ENCODE data around the gene STK25.
"Not testable (repeated sequence)": the region's sequence is repeated elsewhere in the genome, so short reads cannot be mapped to it uniquely, and the experiment has no call there.

STK25 gene

GRCh38 chr2:241539616-241540374 is 31.4 kb upstream of the STK25 start:
- no peak for DNase-seq (ENCODE audit: low spot score)

DNA sequence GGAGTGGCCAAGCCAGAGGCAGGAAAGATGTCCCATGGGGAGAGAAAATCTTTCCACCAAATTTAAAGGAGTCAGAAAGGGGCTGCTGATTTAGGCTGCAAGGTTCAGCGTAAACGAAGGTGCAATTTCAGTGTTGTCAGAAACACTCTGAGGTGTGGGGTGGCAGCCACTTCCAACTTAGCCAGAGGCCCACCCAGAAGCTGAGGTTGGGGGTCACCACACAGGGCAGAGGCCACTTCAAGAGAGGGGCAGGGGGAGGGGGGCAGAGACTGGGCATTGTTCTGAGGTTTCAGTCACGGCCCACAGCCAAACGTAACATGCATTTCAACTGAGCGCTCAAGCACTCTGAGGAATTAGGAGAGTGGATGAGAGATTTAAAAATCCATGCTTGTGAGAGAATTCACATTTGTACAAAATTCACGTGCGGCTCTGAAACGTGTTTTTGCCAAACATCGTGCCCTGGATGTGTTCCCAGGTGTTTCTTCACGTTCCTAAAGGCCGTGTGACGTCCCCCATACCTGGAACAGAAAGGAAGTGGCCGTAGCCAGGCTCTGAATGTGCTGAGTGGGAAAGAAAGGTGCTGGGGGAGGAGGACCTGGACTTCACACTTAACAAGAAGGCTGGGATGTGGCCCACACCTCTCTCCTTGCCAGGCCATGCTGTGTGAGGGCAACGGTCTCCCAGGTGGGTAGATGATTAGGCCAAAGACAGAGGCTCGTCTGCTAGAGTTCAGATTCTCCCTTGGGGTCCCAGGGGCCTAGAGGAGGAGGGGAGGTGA is 30.6 kb upstream of the STK25 start:
- DNase-seq (ENCODE audit: low spot score): no peak

- DNase-seq (ENCODE audit: low spot score): no peak
These were observed 27.7 kb upstream of the STK25 start for GRCh38 chr2:241535871-241536655.

DNA sequence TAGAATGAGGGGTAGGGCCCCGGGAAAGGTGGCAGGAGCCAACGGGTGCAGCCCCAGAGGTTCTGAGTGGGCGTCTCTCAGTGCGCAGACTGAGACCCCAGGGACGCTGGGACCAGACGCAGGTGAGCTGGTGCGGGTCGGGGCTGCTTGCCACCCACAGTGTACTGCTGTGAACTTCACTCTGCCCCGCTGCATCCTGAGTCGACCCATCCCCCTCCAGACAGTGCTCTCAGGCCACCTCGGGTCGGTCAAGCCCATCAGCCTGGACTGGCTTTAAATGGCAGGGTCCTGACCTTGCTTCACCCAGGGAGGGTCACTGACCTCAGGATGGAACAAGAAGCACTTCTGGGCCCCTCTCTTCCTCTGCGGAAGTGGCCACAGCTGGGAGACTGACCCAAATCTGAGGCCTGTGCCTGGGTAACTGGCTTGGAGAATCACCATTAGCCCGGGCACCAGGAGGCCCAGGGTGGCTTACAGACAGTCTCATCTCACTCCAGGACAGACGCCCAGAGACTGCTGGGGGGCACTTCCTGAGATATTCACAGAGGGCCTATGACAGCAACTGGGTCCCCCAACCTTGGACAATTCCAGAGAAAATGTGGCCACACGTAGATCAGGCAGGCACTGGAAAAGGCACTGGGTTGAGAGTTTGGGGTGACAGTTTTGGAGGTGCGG is 26.5 kb upstream of the STK25 start:
- DNase-seq (ENCODE audit: low spot score): no peak

DNA sequence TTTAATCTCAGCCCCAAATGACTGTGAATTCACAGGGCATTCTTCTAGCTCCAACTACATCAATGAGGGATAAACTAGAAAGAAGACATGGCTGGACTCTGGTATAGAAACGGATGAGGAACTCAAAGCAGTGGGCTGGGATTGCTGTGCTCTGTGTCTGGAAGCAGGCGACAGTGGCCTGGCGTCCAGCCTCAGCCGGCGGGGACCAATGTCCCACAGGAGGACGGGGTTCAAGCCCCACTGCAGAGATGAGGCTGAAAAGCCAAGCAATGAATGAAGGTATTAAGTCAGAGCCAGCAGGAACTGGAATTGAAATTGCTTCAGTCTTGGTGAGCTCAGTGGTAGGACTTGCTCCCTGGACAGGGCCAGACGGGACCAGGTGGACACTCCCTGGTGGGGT is 25.9 kb upstream of the STK25 start:
- no peak for DNase-seq (ENCODE audit: low spot score)

DNA sequence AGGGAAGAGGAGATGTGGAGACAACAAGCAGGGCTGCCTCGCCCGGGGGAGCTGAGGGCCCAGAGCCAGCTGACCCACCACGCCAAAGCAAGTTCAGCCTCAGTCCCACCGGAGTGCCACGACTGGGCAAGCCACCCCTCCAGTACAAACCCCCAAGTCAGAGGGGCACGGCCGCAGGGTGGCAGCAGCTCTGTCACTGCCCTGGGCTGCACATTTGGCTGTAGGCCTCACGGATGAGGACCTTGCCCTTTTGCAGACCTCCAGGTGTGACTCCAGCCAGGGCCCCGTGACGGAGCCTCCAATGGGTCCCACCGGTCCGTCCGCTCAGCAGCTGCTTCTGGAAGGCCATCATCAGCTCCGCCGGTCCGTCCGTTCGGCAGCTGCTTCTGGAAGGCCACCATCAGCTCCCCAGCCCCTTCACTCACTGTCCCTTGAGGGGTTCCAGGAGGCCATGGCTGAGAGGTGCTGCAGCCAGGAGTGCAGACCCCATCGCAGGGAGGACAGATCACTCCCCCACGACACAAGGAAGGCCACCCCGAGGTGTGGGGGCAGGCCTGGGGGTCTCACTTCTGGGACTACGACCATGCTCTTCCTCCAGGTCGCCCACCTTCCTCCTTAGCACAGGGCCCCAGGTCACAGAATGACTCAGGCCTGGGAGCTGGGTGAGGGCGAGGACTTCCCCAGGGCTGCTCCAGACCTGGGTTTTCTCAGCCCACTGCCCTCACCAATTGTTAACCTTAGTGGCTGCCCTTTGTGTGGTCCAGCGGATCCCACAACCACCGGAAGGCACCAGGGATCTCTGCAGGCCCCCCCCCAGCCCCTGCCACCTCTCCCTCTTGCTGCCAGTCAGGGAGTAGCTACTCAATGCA is 24.6 kb upstream of the STK25 start:
- DNase-seq (ENCODE audit: low spot score): no peak

DNA sequence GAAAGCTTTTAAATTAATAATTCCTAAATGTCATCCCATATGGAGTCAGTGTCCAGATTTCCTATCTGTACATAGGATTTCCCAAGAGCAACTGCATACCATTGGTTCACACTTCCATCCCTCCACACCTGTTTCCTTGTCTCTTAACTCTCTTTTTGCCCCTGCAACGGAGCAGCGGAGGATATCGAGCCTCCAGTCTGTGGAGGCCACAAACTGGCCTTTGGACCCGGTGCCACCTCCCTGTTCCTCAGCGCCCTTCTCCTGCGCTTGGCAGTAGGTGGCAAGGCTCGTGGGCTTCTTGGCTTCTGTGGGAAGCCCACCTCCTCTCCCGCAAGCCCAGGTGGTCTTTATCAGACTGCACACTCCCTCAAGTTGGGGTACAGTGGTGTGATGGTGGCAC is 23.8 kb upstream of the STK25 start:
- DNase-seq (ENCODE audit: low spot score): no peak

- no peak for DNase-seq (ENCODE audit: low spot score)
These were observed 22.9 kb upstream of the STK25 start for GRCh38 chr2:241531161-241531722.

DNA sequence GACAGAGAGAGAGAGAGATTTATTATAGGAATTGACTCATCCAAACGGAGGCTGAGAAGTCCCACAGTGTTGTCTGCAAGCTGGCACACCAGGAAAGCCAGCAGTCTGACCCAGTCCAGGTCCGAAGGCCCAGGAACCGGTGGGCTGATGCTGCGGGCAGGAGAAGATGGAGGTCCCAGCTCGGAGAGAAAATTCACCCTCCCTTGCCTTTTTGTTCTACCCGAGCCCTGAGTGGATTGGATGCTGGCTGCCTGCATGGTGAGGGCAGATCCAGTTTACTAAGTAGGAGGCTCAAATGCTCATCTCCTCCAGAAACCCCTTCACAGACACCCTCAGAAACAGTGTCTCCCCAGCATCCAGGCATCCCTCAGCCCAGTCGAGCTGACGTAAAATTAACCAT is 22.2 kb upstream of the STK25 start:
- no peak for DNase-seq (ENCODE audit: low spot score)

DNA sequence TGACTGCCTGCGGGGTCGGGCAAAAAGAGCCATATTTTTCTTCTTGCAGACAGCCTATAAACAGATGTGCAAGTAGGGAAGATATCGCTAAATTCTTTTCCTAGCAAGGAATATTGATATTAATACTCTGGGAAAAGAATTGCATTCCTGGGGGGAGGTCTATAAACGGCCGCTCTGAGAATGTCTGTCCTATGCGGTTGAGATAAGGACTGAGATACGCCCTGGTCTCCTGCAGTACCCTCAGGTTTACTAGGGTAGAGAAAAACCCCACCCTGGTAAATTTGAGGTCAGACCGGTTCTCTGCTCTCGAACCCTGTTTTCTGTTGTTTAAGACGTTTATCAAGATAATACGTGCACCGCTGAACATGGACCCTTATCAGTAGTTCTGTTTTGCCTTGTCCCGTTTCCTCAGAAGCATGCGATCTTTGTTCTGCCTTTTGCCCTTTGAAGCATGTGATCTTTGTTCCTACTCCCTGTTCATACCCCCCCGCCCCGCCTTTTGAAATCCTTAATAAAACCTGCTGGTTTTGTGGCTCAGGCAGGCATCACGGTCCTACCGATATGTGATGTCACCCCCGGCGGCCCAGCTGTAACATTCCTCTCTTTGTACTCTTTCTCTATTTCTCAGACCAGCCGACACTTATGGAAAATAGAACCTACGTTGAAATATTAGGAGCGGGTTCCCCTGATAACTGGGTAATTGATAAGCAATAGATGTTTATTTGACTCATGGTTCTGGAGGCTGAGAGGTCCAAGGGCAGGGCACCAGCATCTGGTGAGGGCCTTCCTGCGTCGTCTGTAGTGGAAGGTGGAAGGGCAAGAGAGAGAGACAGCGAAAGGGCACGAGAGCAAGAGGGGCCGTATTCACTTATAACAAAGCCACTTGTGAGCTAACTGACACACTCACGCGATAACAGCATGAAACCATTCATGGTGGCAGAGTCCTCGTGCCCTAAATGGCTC is 17.7 kb upstream of the STK25 start:
- DNase-seq (ENCODE audit: low spot score): not testable (repeated sequence)

GRCh38 chr2:241522477-241522876 is 14.1 kb upstream of the STK25 start:
- DNase-seq (ENCODE audit: low spot score): no peak

DNA sequence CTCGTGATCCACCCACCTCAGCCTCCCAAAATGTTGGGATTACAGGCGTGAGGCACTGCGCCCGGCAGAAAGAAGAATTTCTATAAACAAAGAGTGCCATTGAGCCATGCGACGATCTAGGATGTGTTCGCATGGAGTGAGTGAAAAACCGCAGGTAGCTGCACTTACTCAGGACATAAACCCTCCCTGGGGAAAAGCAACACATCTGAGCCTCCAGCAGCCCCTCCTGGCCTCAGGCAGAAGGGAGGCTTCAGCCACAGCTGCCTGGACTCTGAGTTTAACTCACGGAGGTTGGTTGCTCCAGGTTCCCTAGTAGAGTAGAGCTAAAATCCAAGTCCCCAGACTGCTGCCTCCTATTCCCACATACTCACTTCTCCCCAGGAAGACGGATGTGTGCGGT is 11.3 kb upstream of the STK25 start:
- DNase-seq (ENCODE audit: low spot score): no peak

- no peak for DNase-seq (ENCODE audit: low spot score)
These were observed 8.9 kb upstream of the STK25 start for GRCh38 chr2:241517297-241517696.

DNA sequence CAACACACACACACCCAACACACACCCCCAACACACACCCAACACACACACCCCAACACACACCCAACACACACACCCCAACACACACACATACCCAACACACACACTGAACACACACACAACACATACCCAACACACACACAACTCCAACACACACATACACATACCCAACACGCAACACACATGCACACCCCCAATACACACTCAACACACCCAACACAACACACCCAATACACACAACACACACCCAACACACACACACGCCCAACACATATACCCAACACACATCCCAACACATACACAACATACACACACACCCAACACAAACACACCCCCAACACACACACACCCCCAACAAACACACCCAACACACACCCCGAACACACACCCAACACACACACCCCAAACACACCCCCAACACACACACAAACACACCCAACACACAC is 8.2 kb upstream of the STK25 start:
- no peak for DNase-seq (ENCODE audit: low spot score)

- DNase-seq (ENCODE audit: low spot score): no peak
These were observed 6.8 kb upstream of the STK25 start for GRCh38 chr2:241514986-241515737.

DNA sequence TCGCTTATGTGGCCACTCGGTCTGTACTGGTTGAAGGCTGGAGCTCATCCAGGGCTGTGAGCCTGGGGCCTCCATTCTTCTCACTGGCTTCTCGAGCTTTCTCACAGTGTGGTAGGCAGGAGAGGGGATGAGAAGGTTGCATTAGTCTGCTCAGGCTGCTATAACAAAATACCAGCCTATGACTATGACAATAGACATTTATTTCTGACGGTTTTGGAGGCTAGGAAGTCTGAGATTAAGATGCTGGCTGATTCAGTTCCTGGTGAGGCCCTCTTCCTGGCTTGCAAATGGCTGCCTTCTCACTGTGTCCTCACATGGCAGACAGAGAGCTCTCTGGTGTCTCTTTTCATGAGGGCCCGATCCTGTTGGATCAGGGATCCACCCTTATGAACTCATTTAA is 6.2 kb upstream of the STK25 start:
- DNase-seq (ENCODE audit: low spot score): no peak

DNA sequence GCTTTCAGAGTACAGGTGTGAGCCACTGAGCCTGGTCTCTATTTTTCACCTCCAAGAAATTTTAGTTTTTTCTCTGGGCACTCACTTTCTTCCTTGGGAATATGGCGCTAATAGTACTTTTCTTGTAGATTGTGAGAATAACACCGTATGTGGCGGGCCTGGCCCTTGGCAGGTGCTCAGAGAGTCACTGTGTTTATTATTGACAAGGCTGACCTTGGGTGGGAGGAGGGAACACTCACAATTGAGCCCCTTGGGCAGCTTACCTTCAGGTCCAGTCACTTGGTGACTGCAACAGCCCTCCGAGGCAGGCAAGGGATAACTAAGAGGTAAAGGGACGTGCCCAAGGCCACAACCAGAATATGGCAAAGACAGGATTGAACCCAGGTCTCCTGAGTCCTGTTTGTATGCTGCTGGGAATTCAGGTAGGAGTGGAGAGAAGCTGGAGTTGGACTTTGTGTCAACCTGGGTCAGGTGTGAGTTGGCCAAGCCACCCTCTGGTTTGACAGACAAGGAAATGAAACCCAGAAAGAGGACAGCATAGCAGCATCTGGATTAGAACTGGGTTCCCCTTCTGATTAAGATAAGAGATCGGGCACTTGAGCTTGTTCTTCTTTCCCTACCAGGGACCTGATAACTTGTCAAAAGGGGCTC is 2.8 kb upstream of the STK25 start:
- DNase-seq (ENCODE audit: low spot score): no peak

GRCh38 chr2:241509155-241509784 is 886 bp upstream of the STK25 start:
- DNase-seq (ENCODE audit: low spot score): no peak
